Stimulated activated naive B cell treated with anti-CD40 and anti-IgM and Interleukin-4, amounts not matched to agents 10 μg/mL and 1 μg/mL and 100 μg/mL, for 72 hours (primary cell): Measurements from ENCODE around the gene LRIG3.
A peak's percentile ranks its signal among the peaks of the same experiment; 100 is the strongest.

Experiments used
- ATAC-seq, 2 donors: fragments of 150-1000 bp; cut with Tn5 transposase; replicated peaks; 2 replicates each; pipeline ENCODE4 v1.10.0; 2021; ENCODE audit warnings: moderate library complexity in 1 of 2
- DNase-seq: peaks from one replicate; pipeline ENCODE4 v3.0.0; 2021
- H3K27ac Mint-ChIP-seq: one replicate; pipeline ENCODE4 v1.8.0; 2022; ENCODE audit warnings: mild to moderate bottlenecking, mixed read lengths
- H3K27me3 Mint-ChIP-seq, 2 donors: one replicate each; pipeline ENCODE4 v1.8.0; 2022; ENCODE audit warnings: mixed read lengths in 2 of 2
- H3K36me3 Mint-ChIP-seq, 2 donors: one replicate each; pipeline ENCODE4 v1.8.0; 2022; ENCODE audit warnings: mixed read lengths in 2 of 2, mild to moderate bottlenecking in 1 of 2
- H3K4me1 Mint-ChIP-seq, 2 donors: one replicate each; pipeline ENCODE4 v1.8.0; 2022; ENCODE audit warnings: mixed read lengths in 2 of 2, mild to moderate bottlenecking in 1 of 2
- H3K4me3 Mint-ChIP-seq, 2 donors: one replicate each; pipeline ENCODE4 v1.8.0; 2022; ENCODE audit warnings: mild to moderate bottlenecking in 2 of 2, mixed read lengths in 2 of 2, moderate library complexity in 1 of 2
- H3K9me3 Mint-ChIP-seq, 2 donors: one replicate each; pipeline ENCODE4 v1.8.0; 2022; ENCODE audit warnings: mixed read lengths in 2 of 2, mild to moderate bottlenecking in 1 of 2

Gene LRIG3

DNA sequence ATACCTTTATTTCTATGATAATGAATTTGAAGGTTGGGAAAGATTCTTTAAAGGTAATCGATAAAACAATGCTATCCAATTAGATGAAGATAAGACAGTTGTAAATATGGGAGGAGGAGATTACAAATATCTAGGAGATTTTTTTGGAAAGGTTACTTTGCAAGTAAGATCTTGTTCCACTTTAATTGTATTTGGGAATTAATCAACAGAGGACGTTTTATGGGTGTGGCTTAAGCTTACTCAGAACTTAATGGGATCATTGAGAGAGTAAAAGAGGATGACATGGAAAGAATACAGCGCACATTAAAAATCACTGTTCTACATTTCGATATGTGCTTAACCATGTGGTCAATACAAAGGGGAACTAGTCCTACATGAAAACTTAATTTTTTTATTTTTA is 3.5 kb upstream of the LRIG3 start:
- Mint-ChIP-seq H3K27ac (no peak overlapping the region), H3K4me3 (no peak overlapping the region), H3K4me1 (peaks cover 6 to 7% of the 10 kb centered on the region in 2 donors), H3K27me3 (peaks cover 21 to 29% of the 10 kb centered on the region in 2 donors), H3K36me3 (no peaks in the 10 kb centered on the region), H3K9me3 (peaks cover 0 to 1% of the 10 kb centered on the region in 2 donors)
- ATAC-seq (no peak), DNase-seq (no peak)

GRCh38 chr12:58922849-58923248 is 2.5 kb upstream of the LRIG3 start:
- Mint-ChIP-seq H3K4me1 (peaks cover 6 to 7% of the 10 kb centered on the region in 2 donors), H3K27ac (no peak overlapping the region), H3K36me3 (no peaks in the 10 kb centered on the region), H3K9me3 (peaks cover 0 to 1% of the 10 kb centered on the region in 2 donors), H3K27me3 (peaks cover 26 to 38% of the 10 kb centered on the region in 2 donors), H3K4me3 (no peak overlapping the region)
- ATAC-seq: no peak
- DNase-seq: no peak

DNA sequence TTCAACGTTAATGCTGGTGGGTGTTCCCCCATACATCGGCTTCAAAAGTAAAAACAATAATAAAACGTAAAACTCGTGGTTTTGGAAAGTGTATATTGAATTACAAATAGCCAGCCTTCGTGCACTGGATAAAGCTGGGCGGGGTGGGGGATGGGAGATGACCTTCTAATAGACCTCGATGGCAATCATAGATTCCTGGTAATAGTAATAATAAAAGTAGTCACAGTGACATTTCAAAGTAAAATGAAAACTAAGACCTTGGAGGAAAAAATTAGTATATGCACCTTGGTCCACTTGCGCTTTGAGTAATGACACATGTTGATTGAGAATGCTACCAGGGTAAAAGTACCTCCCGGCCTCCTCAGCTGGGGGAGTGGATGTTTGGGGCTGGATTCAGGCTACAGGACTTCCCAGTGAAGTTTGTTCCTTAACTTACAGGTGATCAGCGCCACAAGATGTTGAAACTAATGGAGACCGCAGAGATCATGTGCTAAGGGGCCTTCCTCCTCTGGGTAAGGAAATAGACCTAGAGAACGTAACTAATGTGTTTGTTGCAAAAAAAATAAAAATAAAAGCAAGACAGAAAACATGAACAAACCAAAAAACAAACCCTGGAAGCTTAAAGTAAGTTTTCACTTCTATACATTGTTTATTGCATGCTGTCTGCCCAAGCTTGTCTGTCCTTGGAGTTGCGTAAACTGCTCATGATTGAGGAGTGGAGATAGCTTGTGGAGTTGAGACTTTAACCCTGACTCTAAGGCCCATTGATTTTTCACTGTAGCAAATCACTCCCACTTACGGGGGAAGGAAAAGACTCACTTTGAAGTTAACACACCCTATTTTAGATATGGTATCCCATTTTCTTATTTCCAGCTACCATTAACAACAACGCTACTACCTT is 907 bp upstream of the LRIG3 start:
- peak in 1 of 2 donors; percentile 38 for ATAC-seq
- peaks cover 0 to 1% of the 10 kb centered on the region in 2 donors for H3K9me3 Mint-ChIP-seq

DNA sequence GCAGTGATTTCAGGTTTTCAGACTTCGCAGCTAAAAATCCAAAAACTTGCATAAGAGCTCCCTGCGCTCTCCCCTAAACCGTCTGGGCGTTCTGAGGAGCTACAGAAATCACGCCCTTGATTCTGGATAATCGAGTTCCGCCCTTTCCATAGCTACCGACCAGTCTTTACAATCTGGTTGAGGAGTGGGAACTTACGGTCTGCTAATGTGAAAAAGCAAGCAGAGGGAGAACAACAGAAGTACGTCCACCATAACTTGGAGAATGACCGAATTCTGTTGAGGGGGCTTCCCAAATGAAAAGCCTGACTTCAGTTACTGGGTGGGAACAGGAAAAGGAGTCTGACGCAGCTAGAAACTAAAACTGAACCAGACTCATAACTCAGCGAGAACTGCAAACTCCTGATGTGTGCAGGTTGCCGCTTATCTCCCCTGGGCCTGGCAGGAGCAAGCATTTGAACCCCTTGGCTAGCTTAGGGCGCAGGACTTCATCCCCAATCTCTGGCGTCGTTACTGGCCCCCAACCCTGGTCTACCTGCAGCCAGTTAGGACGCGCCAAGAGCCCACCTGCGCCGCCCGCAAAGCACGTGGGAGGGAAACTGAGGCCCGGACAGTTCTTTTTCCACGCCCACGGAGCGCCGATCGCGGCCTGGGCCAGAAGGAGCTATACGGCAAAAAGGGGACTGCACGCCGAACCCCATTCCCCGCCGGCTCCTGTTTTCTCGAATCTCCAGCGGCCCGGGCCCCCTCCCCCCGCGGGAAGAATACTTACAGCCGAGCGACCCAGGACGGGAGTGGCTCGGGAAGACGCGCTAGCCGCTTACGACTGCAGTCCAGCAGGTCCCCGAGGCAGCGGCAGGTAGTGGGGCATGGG is 838 bp downstream of the LRIG3 start:
- no peak for DNase-seq
- ATAC-seq: no peak

More for the DNA sequence above, 907 bp upstream of the LRIG3 start:
- no peak for DNase-seq
- peaks cover 6 to 7% of the 10 kb centered on the region in 2 donors for H3K4me1 Mint-ChIP-seq
- H3K27ac Mint-ChIP-seq: no peak overlapping the region
- H3K27me3 Mint-ChIP-seq: peaks cover 32 to 47% of the 10 kb centered on the region in 2 donors
- H3K36me3 Mint-ChIP-seq: no peaks in the 10 kb centered on the region
- H3K4me3 Mint-ChIP-seq: no peak overlapping the region

GRCh38 chr12:58918469-58918844 is 1.8 kb downstream of the LRIG3 start:
- no peak for DNase-seq
- no peak for ATAC-seq
- H3K27me3 Mint-ChIP-seq: peaks cover 32 to 47% of the 10 kb centered on the region in 2 donors
- H3K4me3 Mint-ChIP-seq: no peak overlapping the region
- H3K9me3 Mint-ChIP-seq: peaks cover 0 to 1% of the 10 kb centered on the region in 2 donors
- no peaks in the 10 kb centered on the region for H3K36me3 Mint-ChIP-seq
- no peak overlapping the region for H3K27ac Mint-ChIP-seq
- peaks cover 6 to 7% of the 10 kb centered on the region in 2 donors for H3K4me1 Mint-ChIP-seq

More for the DNA sequence above, 838 bp downstream of the LRIG3 start:
- Mint-ChIP-seq H3K4me1 (peaks cover 6 to 7% of the 10 kb centered on the region in 2 donors), H3K4me3 (peak overlapping the region; percentile 41 to 84), H3K9me3 (peaks cover 0 to 1% of the 10 kb centered on the region in 2 donors), H3K36me3 (no peaks in the 10 kb centered on the region), H3K27me3 (peaks cover 32 to 47% of the 10 kb centered on the region in 2 donors), H3K27ac (no peak overlapping the region)

- Mint-ChIP-seq H3K4me1 (peaks cover 6 to 7% of the 10 kb centered on the region in 2 donors), H3K4me3 (no peak overlapping the region), H3K27me3 (peaks cover 29 to 42% of the 10 kb centered on the region in 2 donors), H3K27ac (no peak overlapping the region), H3K36me3 (no peaks in the 10 kb centered on the region), H3K9me3 (peaks cover 0 to 1% of the 10 kb centered on the region in 2 donors)
- no peak for DNase-seq
- ATAC-seq: no peak
Measured at GRCh38 chr12:58917699-58918468, 2.4 kb downstream of the LRIG3 start.

GRCh38 chr12:58916921-58917511 is 3.3 kb downstream of the LRIG3 start:
- H3K4me1 Mint-ChIP-seq: peaks cover 6 to 7% of the 10 kb centered on the region in 2 donors
- no peaks in the 10 kb centered on the region for H3K36me3 Mint-ChIP-seq

GRCh38 chr12:58916161-58916621 is 4.1 kb downstream of the LRIG3 start:
- no peaks in the 10 kb centered on the region for H3K9me3 Mint-ChIP-seq
- peaks cover 22 to 30% of the 10 kb centered on the region in 2 donors for H3K27me3 Mint-ChIP-seq
- no peaks in the 10 kb centered on the region for H3K36me3 Mint-ChIP-seq
- no peak overlapping the region for H3K4me3 Mint-ChIP-seq
- H3K27ac Mint-ChIP-seq: no peak overlapping the region
- no peak for DNase-seq
- no peak for ATAC-seq
- H3K4me1 Mint-ChIP-seq: peaks cover 6 to 7% of the 10 kb centered on the region in 2 donors

More at GRCh38 chr12:58916921-58917511, 3.3 kb downstream of the LRIG3 start:
- Mint-ChIP-seq H3K27me3 (peaks cover 24 to 34% of the 10 kb centered on the region in 2 donors), H3K4me3 (no peak overlapping the region), H3K9me3 (no peaks in the 10 kb centered on the region), H3K27ac (no peak overlapping the region)
- ATAC-seq (no peak), DNase-seq (no peak)

- H3K4me1 Mint-ChIP-seq: peaks cover 6% of the 10 kb centered on the region in 2 donors
- no peak for ATAC-seq
- DNase-seq: no peak
- H3K9me3 Mint-ChIP-seq: no peaks in the 10 kb centered on the region
- peaks cover 19 to 25% of the 10 kb centered on the region in 2 donors for H3K27me3 Mint-ChIP-seq
- no peaks in the 10 kb centered on the region for H3K36me3 Mint-ChIP-seq
- H3K27ac Mint-ChIP-seq: no peak overlapping the region
- no peak overlapping the region for H3K4me3 Mint-ChIP-seq
Measured at GRCh38 chr12:58915634-58916033, 4.7 kb downstream of the LRIG3 start.

GRCh38 chr12:58915037-58915436 is 5.3 kb downstream of the LRIG3 start:
- DNase-seq: no peak
- H3K9me3 Mint-ChIP-seq: no peaks in the 10 kb centered on the region
- H3K27ac Mint-ChIP-seq: no peak overlapping the region
- H3K4me1 Mint-ChIP-seq: peaks cover under 1 to 1% of the 10 kb centered on the region in 2 donors
- H3K4me3 Mint-ChIP-seq: no peak overlapping the region
- no peaks in the 10 kb centered on the region for H3K36me3 Mint-ChIP-seq
- ATAC-seq: no peak
- H3K27me3 Mint-ChIP-seq: peaks cover 15 to 19% of the 10 kb centered on the region in 2 donors

- no peak overlapping the region for H3K4me3 Mint-ChIP-seq
- no peaks in the 10 kb centered on the region for H3K36me3 Mint-ChIP-seq
- no peak overlapping the region for H3K27ac Mint-ChIP-seq
- peaks cover 12 to 18% of the 10 kb centered on the region in 2 donors for H3K27me3 Mint-ChIP-seq
- no peaks in the 10 kb centered on the region for H3K9me3 Mint-ChIP-seq
- ATAC-seq (no peak), DNase-seq (no peak)
- H3K4me1 Mint-ChIP-seq: no peaks in the 10 kb centered on the region
Measured at GRCh38 chr12:58914457-58914856, 5.8 kb downstream of the LRIG3 start.

- DNase-seq (no peak), ATAC-seq (no peak)
- no peaks in the 10 kb centered on the region for H3K4me1 Mint-ChIP-seq
- no peak overlapping the region for H3K4me3 Mint-ChIP-seq
- H3K9me3 Mint-ChIP-seq: no peaks in the 10 kb centered on the region
- H3K27ac Mint-ChIP-seq: no peak overlapping the region
- no peaks in the 10 kb centered on the region for H3K36me3 Mint-ChIP-seq
- no peaks in the 10 kb centered on the region for H3K27me3 Mint-ChIP-seq
Measured at GRCh38 chr12:58907391-58907790, 12.9 kb downstream of the LRIG3 start.

DNA sequence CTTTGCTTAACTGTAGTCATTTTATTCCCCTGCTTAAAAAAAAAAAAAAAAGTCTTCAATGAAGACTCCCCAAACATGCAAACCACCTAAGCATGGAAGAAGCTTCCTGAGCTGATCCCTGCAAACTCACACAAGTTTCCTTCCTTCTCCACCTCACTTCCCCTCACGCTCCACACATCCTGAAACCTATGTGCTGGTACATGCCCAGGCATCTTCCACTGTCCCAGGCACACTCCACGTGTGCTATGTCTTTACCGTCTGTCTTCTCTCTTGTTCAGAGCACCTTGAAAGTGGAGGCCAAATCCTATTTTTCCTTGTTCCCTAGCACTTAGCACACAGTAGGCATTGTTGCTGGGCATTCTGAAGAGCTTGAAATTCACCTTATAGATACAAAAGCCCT is 13.4 kb downstream of the LRIG3 start:
- Mint-ChIP-seq H3K27ac (no peak overlapping the region), H3K27me3 (no peaks in the 10 kb centered on the region), H3K4me3 (no peak overlapping the region), H3K36me3 (no peaks in the 10 kb centered on the region), H3K9me3 (no peaks in the 10 kb centered on the region), H3K4me1 (no peaks in the 10 kb centered on the region)
- ATAC-seq: no peak
- DNase-seq: no peak
